GM21390 (cell line): ENCODE measurements around the gene ACBD6.

Experiments used
- ATAC-seq: cut with Tn5 transposase; IDR thresholded peaks from one replicate; pipeline ENCODE4 v1.9.1; 2021; ENCODE audit not compliant: unreplicated experiment

Gene ACBD6

DNA sequence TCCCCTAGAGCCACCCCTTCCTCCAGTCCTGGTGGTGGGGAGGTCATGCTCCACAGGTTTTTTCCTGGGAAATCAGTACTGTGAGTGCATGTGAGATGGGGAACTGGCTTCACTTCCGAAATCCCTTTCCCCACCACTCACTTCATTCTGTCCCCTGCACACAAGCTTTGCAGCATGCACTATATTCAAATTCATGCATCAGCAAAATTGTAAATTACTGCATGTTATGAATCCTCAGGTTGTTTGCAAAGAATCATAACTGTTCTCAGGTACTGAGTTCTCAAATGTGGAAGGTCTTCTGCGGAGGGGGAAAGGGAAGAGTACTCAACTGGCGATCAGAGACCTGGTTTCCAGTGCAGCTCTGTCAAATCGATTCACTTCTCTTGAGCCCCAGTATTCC, 230.0 kb downstream of the ACBD6 start:
- no peak for ATAC-seq

- ATAC-seq = no peak
These were observed 230.8 kb downstream of the ACBD6 start for GRCh38 chr1:180271272-180272255.

DNA sequence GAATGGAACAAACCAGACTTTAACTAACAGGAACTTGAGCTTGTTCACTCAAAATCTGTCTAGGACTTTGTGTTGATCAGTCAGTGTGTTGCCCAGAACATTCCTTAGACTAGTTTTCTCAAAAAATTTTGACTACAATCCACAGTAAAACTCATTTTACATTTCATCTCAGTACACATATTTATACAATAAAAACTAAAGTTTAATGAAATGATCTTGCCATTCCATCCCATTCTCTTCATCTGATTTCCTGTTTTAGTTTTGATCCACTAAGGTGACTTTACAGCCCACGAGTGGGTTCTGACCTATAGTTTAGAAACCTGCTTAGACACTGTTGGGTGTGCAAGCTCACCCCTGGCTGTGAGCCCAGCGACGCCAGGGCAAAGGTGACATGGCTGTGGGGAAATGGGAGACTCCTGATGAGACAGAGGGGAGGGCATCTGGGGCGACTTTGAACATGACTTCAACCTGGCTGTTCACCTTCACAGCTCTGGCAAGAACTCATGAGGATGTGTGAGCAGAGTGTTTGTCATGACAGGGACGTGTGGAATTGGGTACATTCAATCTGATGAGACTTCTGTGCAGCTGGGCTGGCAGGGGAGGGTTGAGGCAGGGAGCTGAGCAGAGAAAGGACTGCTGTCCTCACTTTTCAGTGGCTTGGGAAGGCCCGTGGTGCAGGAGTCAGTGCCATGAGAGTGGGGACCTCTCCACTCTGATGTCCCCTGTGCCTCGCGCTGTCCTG, 231.7 kb downstream of the ACBD6 start:
- ATAC-seq = no peak

DNA sequence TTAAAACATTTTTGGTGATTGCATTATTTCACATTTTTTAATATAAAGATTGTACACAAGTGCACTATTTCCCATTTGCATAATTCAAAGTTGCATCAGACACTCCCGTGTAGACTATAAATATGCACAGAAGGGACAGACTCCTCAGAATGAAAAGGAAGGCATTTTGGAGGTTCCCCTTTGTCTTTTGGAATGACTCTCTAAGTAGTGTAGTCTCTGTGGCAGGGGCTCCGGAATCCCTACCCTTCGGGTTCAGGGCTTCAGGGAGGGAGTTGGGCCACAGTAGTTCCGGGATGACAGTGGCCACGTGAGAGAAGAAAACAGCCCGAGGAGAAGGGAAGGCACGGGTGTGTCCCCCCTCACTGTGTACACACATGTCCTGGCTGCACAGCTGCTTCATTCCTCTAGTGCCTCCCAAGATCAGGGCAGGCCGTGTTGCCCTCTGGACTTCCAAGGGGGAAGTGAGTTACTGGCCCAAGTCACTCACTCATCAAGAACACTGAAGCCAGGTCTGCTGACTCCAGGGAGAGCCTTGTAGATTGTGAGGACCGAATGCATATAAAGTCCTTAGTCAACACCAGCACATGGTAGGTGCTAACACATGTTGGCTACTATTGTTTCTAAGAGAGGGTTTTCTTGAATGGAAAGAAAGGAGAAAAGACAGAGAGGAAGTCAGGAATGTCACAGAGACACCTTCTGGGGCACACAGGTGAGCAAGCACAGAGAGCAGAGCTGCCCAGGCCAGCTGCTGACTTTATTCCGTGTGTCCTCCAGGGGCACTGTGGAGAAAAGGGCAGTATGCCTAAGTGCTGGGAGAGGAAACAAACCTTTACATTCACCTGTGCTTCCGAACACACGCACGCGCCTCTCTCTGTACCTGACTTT, 232.5 kb downstream of the ACBD6 start:
- ATAC-seq = no peak

GRCh38 chr1:180268556-180269075, 233.8 kb downstream of the ACBD6 start:
- no peak for ATAC-seq

DNA sequence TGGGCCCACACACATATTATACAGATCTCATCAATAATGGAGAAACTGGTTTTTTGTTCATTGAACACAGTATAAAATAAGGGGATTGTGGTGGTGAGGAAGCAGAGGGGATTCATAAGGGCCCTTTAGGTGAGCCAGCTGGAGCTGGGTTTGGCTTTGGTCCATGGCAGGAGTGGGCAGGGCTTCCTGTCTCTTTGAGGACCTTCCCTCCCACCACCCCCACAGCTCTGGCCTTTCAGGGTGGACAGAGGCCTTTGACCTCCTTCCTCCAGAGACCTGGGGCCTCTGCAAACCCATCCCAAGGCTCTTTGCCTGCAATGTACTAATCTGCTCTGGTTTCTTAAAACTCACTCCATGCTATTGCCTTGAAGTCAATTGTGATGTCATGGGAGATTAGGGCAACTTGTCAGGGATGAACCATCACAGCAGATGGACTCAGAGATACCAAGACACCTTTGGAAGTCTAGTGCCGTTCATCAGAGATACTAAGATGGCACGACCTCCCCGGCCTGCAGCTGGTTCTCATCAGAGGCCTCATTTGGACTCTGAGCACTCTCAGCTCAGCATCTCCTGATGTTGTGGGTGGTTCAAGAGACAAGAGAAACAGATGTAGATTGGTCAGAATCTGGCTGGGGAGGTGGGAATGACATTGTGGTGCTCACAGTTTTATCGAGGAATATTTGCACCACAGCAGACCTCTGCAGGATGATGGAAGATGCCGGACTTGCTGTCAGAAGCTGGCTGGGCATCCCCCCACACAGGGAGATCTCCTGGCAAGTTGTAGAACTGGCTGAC, 234.4 kb downstream of the ACBD6 start:
- ATAC-seq = no peak

DNA sequence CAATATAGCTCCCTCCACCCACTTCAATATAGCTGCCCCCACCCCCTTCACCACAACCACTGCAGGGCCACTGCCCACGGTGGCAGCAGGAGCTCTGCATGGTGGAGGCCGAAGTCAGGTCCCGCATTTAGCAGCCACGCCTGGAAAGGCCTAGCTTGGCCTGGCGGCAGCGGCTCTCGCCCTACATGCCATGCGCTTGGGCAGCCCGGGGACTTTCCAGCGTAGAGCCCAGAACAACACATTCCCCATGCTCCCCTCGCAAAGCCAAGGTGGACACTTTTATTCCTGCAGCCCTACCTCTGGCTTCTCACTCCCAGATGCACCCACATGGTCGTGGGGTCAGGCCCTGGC, 235.2 kb downstream of the ACBD6 start:
- ATAC-seq = no peak

DNA sequence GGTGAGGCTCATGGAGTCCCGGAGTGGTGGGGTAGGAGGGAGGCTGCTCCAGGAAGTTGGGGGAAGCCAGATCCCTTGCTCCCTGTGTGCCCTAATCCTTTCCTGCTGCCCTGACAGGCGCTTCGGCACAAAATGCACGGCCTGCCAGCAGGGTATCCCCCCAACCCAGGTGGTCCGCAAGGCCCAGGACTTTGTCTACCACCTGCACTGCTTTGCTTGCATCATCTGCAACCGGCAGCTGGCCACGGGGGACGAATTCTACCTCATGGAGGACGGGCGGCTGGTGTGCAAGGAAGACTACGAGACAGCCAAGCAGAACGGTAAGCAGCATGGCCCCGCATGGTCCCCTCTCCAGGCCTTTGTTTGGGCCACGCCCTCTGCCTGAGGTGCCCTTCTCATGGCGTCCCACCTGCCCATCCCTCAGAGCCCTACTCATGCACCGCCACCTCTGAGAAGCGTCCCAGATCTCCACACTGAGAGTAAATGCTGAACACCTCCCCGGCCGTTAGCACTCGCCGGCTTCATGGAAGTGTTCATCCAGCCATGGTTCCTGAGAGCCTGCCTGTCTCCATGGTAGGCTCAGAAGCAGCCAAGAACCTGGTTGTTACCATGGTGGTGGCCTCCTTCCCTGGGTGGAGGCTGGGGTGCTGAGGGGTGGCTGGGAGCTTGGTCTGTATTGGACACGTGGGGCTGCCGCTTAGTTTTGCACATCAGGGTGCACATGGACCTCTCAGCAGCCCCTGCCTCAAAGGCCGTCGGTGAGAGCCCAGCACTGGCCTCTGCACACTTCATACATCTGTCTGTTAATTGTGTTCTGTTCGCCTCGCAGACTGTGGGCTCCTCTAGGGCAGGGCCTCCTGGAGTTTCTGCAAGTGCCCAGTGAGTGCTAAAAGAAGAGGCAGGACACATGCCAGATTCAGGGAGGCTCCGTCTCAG, 235.8 kb downstream of the ACBD6 start:
- no peak for ATAC-seq

- ATAC-seq = no peak
These were observed 236.5 kb downstream of the ACBD6 start for GRCh38 chr1:180265871-180266270.

DNA sequence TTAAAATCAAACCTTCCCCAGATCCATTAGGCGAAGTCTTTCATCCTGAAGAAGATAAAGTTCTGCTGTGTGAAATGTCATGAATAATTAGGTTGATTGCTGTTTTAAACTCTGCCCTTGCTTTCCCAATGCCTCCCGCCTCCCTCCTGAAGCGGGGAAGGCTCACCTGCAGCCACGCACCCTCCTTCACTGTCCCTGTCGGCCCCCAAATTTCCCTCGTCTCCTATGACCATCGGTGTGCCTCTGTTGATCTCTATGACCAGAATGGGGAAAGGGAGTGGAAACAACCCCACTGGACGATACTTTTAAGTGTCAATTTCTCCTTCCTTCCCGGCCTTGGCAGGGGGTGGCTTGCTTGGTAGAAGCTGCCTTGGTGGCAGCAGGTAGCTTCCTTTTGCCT, 237.2 kb downstream of the ACBD6 start:
- no peak for ATAC-seq

- ATAC-seq = no peak
These were observed 237.8 kb downstream of the ACBD6 start for GRCh38 chr1:180264595-180264994.

- ATAC-seq = no peak
These were observed 239.5 kb downstream of the ACBD6 start for GRCh38 chr1:180262628-180263488.

DNA sequence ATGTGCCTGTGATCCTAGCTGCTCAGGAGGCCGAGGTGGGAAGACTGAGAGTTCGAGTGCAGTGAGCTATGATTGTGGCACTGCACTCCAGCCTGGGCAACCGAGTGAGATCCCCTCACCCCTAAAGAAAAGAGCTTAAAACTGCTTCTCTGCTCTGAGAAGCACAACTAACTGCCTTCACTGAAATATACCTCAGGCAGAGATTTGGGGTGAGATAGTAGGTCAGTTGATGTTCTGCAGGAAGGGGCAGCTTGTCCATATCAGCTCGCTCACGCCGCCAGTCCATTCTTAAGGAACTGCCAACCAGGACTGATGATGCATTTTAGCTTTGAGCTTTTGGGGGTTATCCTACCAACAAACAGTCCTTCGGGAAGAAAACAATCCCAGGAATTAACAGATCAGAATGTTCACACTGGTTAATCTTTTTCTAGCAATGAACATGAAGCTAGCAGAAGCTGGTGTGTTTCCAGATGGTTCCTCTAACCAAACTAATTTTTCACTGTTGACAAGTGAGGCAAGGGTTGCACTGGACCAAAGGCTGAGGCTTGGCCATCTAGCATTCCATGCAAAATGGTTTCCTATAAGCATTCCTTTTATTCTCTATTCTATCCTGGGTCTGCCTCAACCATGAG, 240.7 kb downstream of the ACBD6 start:
- ATAC-seq = no peak

- ATAC-seq = no peak
These were observed 241.3 kb downstream of the ACBD6 start for GRCh38 chr1:180261030-180261429.

DNA sequence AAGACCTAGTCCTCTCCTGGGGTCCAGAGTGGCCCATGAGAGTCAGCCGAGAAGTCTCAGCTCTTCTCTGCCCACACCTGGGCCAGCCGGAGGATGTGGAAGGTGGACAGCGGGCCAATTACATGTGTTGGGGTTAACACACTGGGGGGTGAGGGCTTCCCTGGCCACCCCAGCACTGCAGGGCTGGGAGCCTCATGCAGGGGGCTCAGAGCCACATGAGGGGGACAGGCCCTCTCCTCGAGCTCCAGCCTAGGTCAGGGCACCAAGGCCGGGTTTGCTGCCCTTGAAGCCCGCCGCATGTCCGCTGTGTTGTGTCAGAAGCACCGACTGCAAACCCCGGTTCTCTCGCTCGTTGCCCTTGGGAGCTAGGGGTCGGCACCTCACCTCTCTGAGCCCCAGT, 241.8 kb downstream of the ACBD6 start:
- no peak for ATAC-seq

GRCh38 chr1:180259431-180260338, 242.7 kb downstream of the ACBD6 start:
- no peak for ATAC-seq

DNA sequence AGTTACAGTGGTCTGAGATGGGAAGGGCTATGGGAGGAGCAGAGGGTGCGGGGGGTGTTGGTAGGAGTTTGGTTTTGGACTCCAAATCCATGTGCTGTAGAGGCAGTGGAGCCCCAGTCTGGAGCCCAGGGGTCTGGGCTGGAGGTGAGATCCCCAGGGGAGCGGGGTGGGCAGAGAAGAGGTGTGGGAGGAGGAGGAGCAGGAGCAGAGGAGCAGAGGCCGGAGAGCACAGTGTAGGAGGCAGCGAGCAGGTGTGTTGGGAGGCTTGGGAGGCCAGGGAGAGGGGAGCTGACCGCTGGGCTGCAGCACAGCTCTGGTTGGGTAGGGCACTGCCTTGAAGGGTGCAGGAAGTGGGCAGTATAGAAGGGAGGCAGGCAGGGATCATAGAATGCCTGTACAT, 243.4 kb downstream of the ACBD6 start:
- ATAC-seq = no peak
